HEK293T (cell line): ENCODE results near the gene TRAPPC10.

Experiments
- BHLHE40 ChIP-seq: fragments of 450-650 bp; IDR thresholded peaks from 2 replicates; pipeline ENCODE4 v1.6.1; 2016; ENCODE audit warnings: mild to moderate bottlenecking, moderate library complexity, borderline replicate concordance
- FOXA1 ChIP-seq: fragments of 450-650 bp; IDR thresholded peaks from 2 replicates; pipeline ENCODE4 v1.6.1; 2016; ENCODE audit warnings: mild to moderate bottlenecking
- LEF1 ChIP-seq: fragments of 450-650 bp; IDR thresholded peaks from 2 replicates; pipeline ENCODE4 v1.6.1; 2017; ENCODE audit warnings: mild to moderate bottlenecking, borderline replicate concordance
- SP1 ChIP-seq: fragments of 450-650 bp; IDR thresholded peaks from 2 replicates; pipeline ENCODE4 v1.6.1; 2017

DNA sequence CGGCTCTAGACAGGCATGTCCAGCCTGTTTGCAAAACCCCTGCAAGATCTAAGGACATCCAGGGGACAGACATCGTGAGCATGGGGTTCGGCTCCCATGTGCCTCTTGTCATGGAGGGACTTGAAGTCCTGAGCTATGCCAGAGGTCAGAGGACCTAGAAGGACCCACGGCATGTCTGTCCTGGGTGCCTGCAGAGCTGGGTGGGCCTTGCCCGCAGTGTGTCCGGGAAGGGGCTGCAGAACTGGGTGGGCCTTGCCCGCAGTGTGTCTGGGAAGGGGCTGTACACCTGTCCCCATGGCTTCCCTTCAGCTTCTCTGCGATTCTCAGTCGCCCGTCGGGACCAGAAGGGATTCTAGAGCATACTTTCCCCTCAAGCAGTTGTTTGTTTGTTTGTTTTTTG, 20.0 kb upstream of the TRAPPC10 start:
- no peak for TF ChIP-seq LEF1
- TF ChIP-seq FOXA1, result no peak
- TF ChIP-seq SP1, result no peak
- TF ChIP-seq BHLHE40, result no peak
